ENCODE measurements around the gene ZDHHC22. TPM values are rescaled to one million over a fixed set of nuclear protein-coding genes. Genes with fewer than 3 reads are reported as not detected.

The ZDHHC22 gene
- total RNA-seq, 1 donor from 2014 or later: 0.09 TPM

GRCh38 chr14:77128414-77128891, 13.1 kb downstream of the ZDHHC22 start:
- no peak for DNase-seq (ENCODE audit: low spot score)

GRCh38 chr14:77126461-77126990, 15.1 kb downstream of the ZDHHC22 start:
- DNase-seq (ENCODE audit: low spot score): no peak

GRCh38 chr14:77125823-77126325, 15.7 kb downstream of the ZDHHC22 start:
- no peak for DNase-seq (ENCODE audit: low spot score)

- DNase-seq (ENCODE audit: low spot score): no peak
Observed at GRCh38 chr14:77125281-77125801, 16.2 kb downstream of the ZDHHC22 start.

DNA sequence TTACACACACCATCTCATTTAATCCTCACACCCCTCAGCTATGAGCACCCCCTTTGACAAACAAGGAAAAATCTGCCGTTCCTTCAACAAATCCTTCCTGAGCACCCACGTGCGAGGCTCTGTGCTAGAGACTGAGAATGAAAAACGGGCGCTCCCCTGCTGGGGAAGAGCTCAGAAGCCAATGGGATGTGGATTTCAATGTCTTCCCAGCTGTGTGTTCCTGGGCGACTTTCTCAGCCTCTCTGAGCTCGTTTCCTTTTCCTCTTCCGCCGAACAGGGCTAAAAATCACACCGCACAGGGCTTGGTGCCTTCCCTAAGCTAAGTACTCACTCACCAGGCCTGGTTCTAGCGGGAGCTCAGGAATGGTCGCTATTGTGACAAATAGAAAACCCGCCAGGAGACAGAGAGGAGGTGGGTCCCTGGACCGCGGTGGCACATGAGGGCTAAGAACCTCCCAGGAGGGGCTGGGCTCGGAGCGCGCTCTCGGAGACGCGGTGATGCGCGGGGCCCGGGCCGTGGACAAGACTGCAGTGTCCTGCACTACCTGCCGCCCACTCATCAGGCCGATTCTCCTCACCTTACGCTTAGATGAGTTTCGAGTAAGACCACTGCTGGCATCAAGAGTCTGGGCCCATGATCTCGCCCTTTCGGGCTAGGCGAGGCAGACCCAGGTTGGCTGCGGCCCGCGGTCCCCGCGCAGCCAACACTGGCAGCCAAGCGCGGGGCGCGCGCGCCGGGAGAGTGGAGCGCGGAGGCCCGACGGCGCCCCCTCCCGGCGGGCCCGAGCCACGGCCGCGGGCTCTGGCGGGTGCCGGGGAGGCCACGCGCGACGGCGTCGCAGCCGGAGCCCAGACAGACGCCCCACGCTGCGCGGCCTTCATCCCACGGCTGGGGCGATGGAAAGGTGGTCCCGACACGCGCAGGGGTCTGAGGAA, 17.0 kb downstream of the ZDHHC22 start:
- DNase-seq (ENCODE audit: low spot score): peak; percentile 16

GRCh38 chr14:77123381-77124325, 17.9 kb downstream of the ZDHHC22 start:
- DNase-seq (ENCODE audit: low spot score): peak; percentile 90

- DNase-seq (ENCODE audit: low spot score): no peak
Observed at GRCh38 chr14:77122526-77123125, 19.0 kb downstream of the ZDHHC22 start.

- DNase-seq (ENCODE audit: low spot score): no peak
Observed at GRCh38 chr14:77120771-77121743, 20.5 kb downstream of the ZDHHC22 start.

GRCh38 chr14:77119851-77120250, 21.7 kb downstream of the ZDHHC22 start:
- DNase-seq (ENCODE audit: low spot score): no peak

DNA sequence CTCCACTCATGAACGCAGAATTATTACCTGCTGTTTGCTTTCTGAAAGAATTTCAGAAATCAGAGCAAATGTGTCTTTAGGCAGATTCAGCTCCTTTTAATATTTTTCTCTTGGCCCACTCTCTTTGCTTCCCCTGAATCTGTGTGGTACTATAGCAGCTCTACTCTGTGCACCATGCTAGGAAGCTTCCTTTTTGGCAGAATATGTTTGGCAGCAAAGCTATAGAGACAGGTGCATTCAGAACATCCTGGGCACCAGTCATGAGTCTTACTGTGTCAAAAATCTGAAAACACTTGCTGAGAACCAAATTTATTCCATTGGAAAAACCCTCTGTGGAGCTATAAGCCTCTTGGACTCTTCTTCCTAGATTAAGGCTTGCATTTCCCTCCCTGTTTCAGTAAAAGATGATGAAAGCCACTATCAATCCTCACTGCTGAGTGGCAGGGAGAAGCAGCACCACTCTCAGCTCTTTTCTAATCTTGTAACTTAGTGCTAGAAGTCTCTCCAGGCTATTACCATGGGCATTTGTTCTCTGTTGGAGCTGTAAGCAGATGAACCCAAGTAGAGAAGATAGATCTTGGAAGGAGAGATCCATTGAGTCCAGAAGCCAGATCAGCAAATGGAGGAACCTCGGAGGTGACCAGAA, 25.3 kb downstream of the ZDHHC22 start:
- DNase-seq (ENCODE audit: low spot score): no peak

DNA sequence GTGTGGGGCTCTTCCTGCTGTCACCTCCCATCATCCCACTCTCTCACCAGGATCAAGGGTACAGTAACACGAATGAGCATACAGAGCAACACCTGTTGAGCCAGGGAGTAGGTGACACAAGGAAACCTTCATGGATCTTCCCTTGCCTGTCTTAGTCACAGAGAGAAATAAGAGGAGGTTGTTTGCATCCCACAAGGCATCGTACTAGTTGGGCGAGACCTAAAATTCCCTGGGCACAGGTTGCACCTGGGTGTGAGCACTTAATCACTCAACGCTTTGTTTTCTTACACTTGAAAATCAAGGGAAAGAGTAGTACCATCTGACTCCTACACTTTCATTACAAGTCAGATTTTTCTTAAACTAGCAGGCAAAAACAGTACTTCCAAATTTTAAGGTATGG, 27.0 kb downstream of the ZDHHC22 start:
- DNase-seq (ENCODE audit: low spot score): no peak

DNA sequence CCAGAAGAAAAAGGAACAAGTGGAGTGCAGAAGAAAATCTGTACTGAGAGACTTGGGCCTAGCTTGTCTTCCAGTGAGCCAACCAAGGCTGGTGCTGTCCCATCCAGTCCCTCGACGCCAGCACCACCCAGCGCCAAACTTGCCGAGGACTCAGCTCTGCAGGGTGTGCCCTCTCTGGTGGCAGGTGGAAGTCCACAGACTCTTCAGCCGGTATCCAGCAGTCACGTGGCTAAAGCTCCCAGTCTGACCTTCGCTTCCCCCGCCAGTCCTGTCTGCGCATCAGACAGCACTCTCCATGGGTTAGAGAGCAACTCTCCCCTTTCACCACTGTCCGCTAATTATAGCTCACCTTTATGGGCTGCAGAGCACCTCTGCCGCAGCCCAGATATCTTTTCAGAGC, 27.9 kb downstream of the ZDHHC22 start:
- no peak for DNase-seq (ENCODE audit: low spot score)

DNA sequence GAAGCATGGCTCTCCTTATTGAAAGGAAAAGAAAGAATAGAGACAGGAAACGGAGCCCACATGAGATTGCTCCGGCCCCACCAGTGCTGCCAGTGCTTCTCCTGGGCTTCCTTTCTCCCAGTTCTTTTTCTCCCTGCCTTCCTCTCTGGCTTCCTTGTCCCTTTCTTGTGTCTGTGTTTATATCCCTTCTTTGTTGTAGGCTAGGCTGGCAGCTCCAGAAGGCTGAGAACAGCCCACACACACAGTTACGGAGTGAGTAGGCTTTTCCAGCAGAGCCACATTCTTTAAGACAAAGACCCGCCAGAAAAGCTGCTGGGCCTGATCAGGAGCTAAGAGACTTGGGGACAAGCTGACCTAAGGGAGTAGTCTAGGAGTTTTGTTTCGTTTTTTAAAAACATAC, 30.6 kb downstream of the ZDHHC22 start:
- DNase-seq (ENCODE audit: low spot score): no peak

GRCh38 chr14:77110286-77110685, 31.3 kb downstream of the ZDHHC22 start:
- DNase-seq (ENCODE audit: low spot score): no peak

GRCh38 chr14:77109656-77110055, 31.9 kb downstream of the ZDHHC22 start:
- no peak for DNase-seq (ENCODE audit: low spot score)

GRCh38 chr14:77108753-77109152, 32.8 kb downstream of the ZDHHC22 start:
- DNase-seq (ENCODE audit: low spot score): no peak

- no peak for DNase-seq (ENCODE audit: low spot score)
Observed at GRCh38 chr14:77107228-77107627, 34.4 kb downstream of the ZDHHC22 start.

DNA sequence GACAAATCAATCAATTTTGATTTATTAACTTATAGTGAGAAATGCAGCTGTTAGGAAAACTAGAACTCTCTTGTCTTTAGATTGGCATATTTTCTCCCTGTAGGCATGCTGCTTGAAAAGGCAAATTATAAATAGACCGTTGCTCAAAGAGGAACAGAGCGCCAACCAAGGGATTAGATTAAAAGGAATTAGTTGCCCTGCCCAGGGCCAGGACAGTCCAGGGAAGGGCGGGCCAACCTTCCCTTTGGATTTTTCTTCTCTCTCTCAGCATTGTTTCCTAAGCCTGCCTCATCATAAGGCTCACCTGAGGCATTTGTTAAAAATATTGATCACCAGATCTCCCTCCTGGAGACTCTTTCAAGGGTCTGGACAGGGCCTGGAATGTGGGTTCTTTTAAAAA, 34.9 kb downstream of the ZDHHC22 start:
- DNase-seq (ENCODE audit: low spot score): no peak

GRCh38 chr14:77105145-77105939, 36.2 kb downstream of the ZDHHC22 start:
- DNase-seq (ENCODE audit: low spot score): no peak
